Gastroesophageal sphincter (tissue), 4 donors: Measurements from ENCODE around the gene NEK7. TPM values are rescaled to one million over a fixed set of nuclear protein-coding genes. Genes with fewer than 3 reads are reported as not detected.
"Not testable (repeated sequence)": the region's sequence is repeated elsewhere in the genome, so short reads cannot be mapped to it uniquely, and the experiment has no call there.

Experiments used
- ATAC-seq: fragments of 150-250 bp; one replicate; pipeline ENCODE4 v1.9.1; 2016; ENCODE audit warnings: mild to moderate bottlenecking, moderate library complexity
- H3K27ac ChIP-seq, 4 donors: fragments of 200-600 bp; sonication (generic) in 3 of 4; 1 replicate in 3 of 4; 2 replicates in 1 of 4; pipeline ENCODE4 v1.5.1; 2016 to 2019
- H3K27me3 ChIP-seq: fragments of 200-600 bp; sonication (generic); one replicate; pipeline ENCODE4 v1.5.1; 2019
- H3K36me3 ChIP-seq, 2 donors: fragments of 200-600 bp; sonication (generic); one replicate each; pipeline ENCODE4 v1.5.1; 2019; ENCODE audit warnings: control low read depth in 1 of 2
- H3K4me1 ChIP-seq, 3 donors: fragments of 200-600 bp; sonication (generic); 1 replicate in 2 of 3; 2 replicates in 1 of 3; pipeline ENCODE4 v1.5.1; 2016 to 2019; ENCODE audit warnings: control low read depth in 2 of 3
- H3K4me3 ChIP-seq, 2 donors: fragments of 200-600 bp; sonication (generic); one replicate each; pipeline ENCODE4 v1.5.1; 2019; ENCODE audit warnings: mild to moderate bottlenecking in 1 of 2, moderate library complexity in 1 of 2
- H3K9me3 ChIP-seq, 3 donors: fragments of 200-600 bp; sonication (generic); one replicate each; pipeline ENCODE4 v1.5.1; 2017 to 2019; ENCODE audit warnings: control low read depth in 2 of 3
- CTCF ChIP-seq, 4 experiments: fragments of 200-600 bp in 2 of 4; fragments of 450-650 bp in 2 of 4; sonication (generic) in 1 of 4; IDR thresholded peaks; one replicate each; pipeline ENCODE4 v1.5.1; 2017 to 2019; ENCODE audit warnings: antibody characterized with exemption in 4 of 4, mild to moderate bottlenecking in 2 of 4, moderate library complexity in 2 of 4
- EP300 ChIP-seq: sonication (generic); formaldehyde crosslinking; IDR thresholded peaks from one replicate; pipeline ENCODE4 v1.6.1; 2017; ENCODE audit warnings: antibody characterized with exemption, mild to moderate bottlenecking
- POLR2A ChIP-seq, 2 donors: fragments of 450-650 bp; IDR thresholded peaks; one replicate each; pipeline ENCODE4 v1.6.1; 2017; ENCODE audit warnings: antibody characterized with exemption in 2 of 2, mild to moderate bottlenecking in 2 of 2, moderate library complexity in 1 of 2
- POLR2AphosphoS5 ChIP-seq: sonication (generic); formaldehyde crosslinking; IDR thresholded peaks from one replicate; pipeline ENCODE4 v1.6.1; 2017; ENCODE audit warnings: antibody characterized with exemption
- WGBS, 2 donors: methylation state at CpG; one replicate each; pipeline ENCODE4 v1.1.5; 2018; ENCODE audit warnings: low coverage in 1 of 2; 5-methylcytosine and 5-hydroxymethylcytosine counted together
- total RNA-seq, 4 donors: library from RNA; depleted of rRNA; stranded (reverse); fragments of >200 nt; gene quantifications; one replicate each; pipeline ENCODE4 v1.1.0, GENCODE V29; 2016

The NEK7 gene
- total RNA-seq, 4 donors from 2014 or later, result 114 to 250 (median 181) TPM

- no peaks in the 10 kb centered on the region for H3K27me3 ChIP-seq
- no peak overlapping the region for H3K4me3 ChIP-seq
- no peaks in the 10 kb centered on the region for H3K9me3 ChIP-seq
- WGBS, 2 donors, result 95 to 96% methylated on average over 5 to 9 of the region's 11 CpGs
- ATAC-seq, result no peak
- H3K36me3 ChIP-seq, result peaks cover 0 to 16% of the 10 kb centered on the region in 2 donors
- H3K27ac ChIP-seq, result no peak overlapping the region
- no peaks in the 10 kb centered on the region for H3K4me1 ChIP-seq
- TF ChIP-seq POLR2A (IDR thresholded peaks at IDR 0.05) (no peak), EP300 (no peak), POLR2AphosphoS5 (no peak), CTCF (IDR thresholded peaks at IDR 0.05) (no peak)
Observed at GRCh38 chr1:198211696-198212095, 54.9 kb downstream of the NEK7 start.

GRCh38 chr1:198212126-198212525 lies 55.3 kb downstream of the NEK7 start:
- WGBS, 2 donors, result no CpG with 5 or more reads among the region's 8 CpGs
- no peaks in the 10 kb centered on the region for H3K4me1 ChIP-seq
- ATAC-seq, result no peak

GRCh38 chr1:198212675-198213074 lies 55.9 kb downstream of the NEK7 start:
- Histone ChIP-seq H3K9me3 (no peaks in the 10 kb centered on the region), H3K27ac (no peak overlapping the region), H3K27me3 (no peaks in the 10 kb centered on the region), H3K36me3 (peaks cover 0 to 16% of the 10 kb centered on the region in 2 donors), H3K4me3 (no peak overlapping the region), H3K4me1 (no peaks in the 10 kb centered on the region)
- no peak for ATAC-seq
- 83 to 100% methylated on average over 2 to 3 of the region's 3 CpGs for WGBS, 2 donors
- TF ChIP-seq POLR2AphosphoS5 (no peak), EP300 (no peak), POLR2A (IDR thresholded peaks at IDR 0.05) (no peak), CTCF (IDR thresholded peaks at IDR 0.05) (no peak)

More at GRCh38 chr1:198212126-198212525, 55.3 kb downstream of the NEK7 start:
- TF ChIP-seq POLR2A (IDR thresholded peaks at IDR 0.05) (no peak), POLR2AphosphoS5 (no peak), EP300 (no peak), CTCF (IDR thresholded peaks at IDR 0.05) (no peak)
- Histone ChIP-seq H3K27ac (no peak overlapping the region), H3K9me3 (no peaks in the 10 kb centered on the region), H3K36me3 (peaks cover 0 to 16% of the 10 kb centered on the region in 2 donors), H3K4me3 (no peak overlapping the region), H3K27me3 (no peaks in the 10 kb centered on the region)

GRCh38 chr1:198214924-198215323 lies 58.1 kb downstream of the NEK7 start:
- H3K9me3 ChIP-seq, result no peaks in the 10 kb centered on the region
- H3K27ac ChIP-seq, result no peak overlapping the region
- no peak for ATAC-seq
- H3K36me3 ChIP-seq, result peaks cover 0 to 16% of the 10 kb centered on the region in 2 donors
- 100% methylated on average over 1 of the region's 1 CpG; no CpG with 5 or more reads in 1 of the 2 donors for WGBS, 2 donors
- peaks cover 0 to 4% (median 0%) of the 10 kb centered on the region in 3 donors for H3K4me1 ChIP-seq
- no peak for TF ChIP-seq POLR2A (IDR thresholded peaks at IDR 0.05)
- no peak for TF ChIP-seq CTCF (IDR thresholded peaks at IDR 0.05)
- TF ChIP-seq EP300, result no peak
- no peak for TF ChIP-seq POLR2AphosphoS5
- no peak overlapping the region for H3K4me3 ChIP-seq
- no peaks in the 10 kb centered on the region for H3K27me3 ChIP-seq

GRCh38 chr1:198220428-198220827 lies 63.6 kb downstream of the NEK7 start:
- no peak for ATAC-seq
- Histone ChIP-seq H3K9me3 (no peaks in the 10 kb centered on the region), H3K27me3 (no peaks in the 10 kb centered on the region), H3K4me3 (no peak overlapping the region), H3K36me3 (no peaks in the 10 kb centered on the region), H3K4me1 (peaks cover 0 to 11% (median 3%) of the 10 kb centered on the region in 3 donors), H3K27ac (no peak overlapping the region)
- no peak for TF ChIP-seq POLR2AphosphoS5
- no peak for TF ChIP-seq EP300
- TF ChIP-seq CTCF (IDR thresholded peaks at IDR 0.05), result no peak
- no peak for TF ChIP-seq POLR2A (IDR thresholded peaks at IDR 0.05)
- 33 to 44% methylated on average over 1 of the region's 1 CpG for WGBS, 2 donors

- H3K4me3 ChIP-seq, H3K36me3 ChIP-seq, ATAC-seq, H3K27ac ChIP-seq, H3K27me3 ChIP-seq, H3K9me3 ChIP-seq, H3K4me1 ChIP-seq: not testable (repeated sequence)
- WGBS, 2 donors, result 91 to 93% methylated on average over 4 of the region's 5 CpGs
Observed at GRCh38 chr1:198227010-198227409, 70.2 kb downstream of the NEK7 start.

GRCh38 chr1:198227454-198227853 lies 70.7 kb downstream of the NEK7 start:
- H3K27ac ChIP-seq, H3K36me3 ChIP-seq, ATAC-seq, H3K27me3 ChIP-seq, H3K4me3 ChIP-seq, H3K9me3 ChIP-seq, H3K4me1 ChIP-seq: not testable (repeated sequence)
- WGBS, 2 donors, result 90 to 100% methylated on average over 1 to 2 of the region's 2 CpGs
